Upper lobe of right lung (tissue), 1 donor: ENCODE data around the gene SCO2. TPM values are rescaled to one million over a fixed set of nuclear protein-coding genes. Genes with fewer than 3 reads are reported as not detected.
"Not testable (repeated sequence)": the region's sequence is repeated elsewhere in the genome, so short reads cannot be mapped to it uniquely, and the experiment has no call there.

Experiments used
- ATAC-seq: fragments of 200-7000 bp; cut with Tn5 transposase; one replicate; pipeline ENCODE4 v1.9.1; 2020; ENCODE audit warnings: mild to moderate bottlenecking, moderate library complexity
- DNase-seq: peaks from one replicate; pipeline ENCODE4 v3.0.0-alpha.2; 2020
- H3K27ac ChIP-seq: fragments of 200-600 bp; one replicate; pipeline ENCODE4 v1.8.0; 2022
- H3K27me3 ChIP-seq: fragments of 200-600 bp; one replicate; pipeline ENCODE4 v1.8.0; 2022; ENCODE audit warnings: mild to moderate bottlenecking
- H3K36me3 ChIP-seq: fragments of 200-600 bp; one replicate; pipeline ENCODE4 v1.8.0; 2022
- H3K4me1 ChIP-seq: fragments of 200-600 bp; one replicate; pipeline ENCODE4 v1.8.0; 2022
- H3K4me3 ChIP-seq: fragments of 200-600 bp; one replicate; pipeline ENCODE4 v1.8.0; 2022; ENCODE audit warnings: mild to moderate bottlenecking
- H3K9me3 ChIP-seq: fragments of 200-600 bp; one replicate; pipeline ENCODE4 v1.8.0; 2022
- CTCF ChIP-seq: fragments of 200-600 bp; IDR thresholded peaks from one replicate; pipeline ENCODE4 v1.8.0; 2022; ENCODE audit warnings: antibody characterized with exemption
- intact Hi-C: fragments of 100-400 bp; cut with DNase I; formaldehyde crosslinking; loops from one replicate; pipeline ENCODE4 v1.11.0; 2022
- total RNA-seq: library from RNA; stranded (reverse); fragmentation: NEBNext Ultra II Directional; extraction: Animal tissue kit (Norgen Biotek cat#: 25700); gene quantifications from one replicate; pipeline ENCODE4 v1.2.1, GENCODE V29; 2021
- donor health status: DM: no; HTN: yes; CAD: no; lungs with severe emphysema.

SCO2 gene
- total RNA-seq, 1 donor from 2014 or later = 3.1 TPM

DNA sequence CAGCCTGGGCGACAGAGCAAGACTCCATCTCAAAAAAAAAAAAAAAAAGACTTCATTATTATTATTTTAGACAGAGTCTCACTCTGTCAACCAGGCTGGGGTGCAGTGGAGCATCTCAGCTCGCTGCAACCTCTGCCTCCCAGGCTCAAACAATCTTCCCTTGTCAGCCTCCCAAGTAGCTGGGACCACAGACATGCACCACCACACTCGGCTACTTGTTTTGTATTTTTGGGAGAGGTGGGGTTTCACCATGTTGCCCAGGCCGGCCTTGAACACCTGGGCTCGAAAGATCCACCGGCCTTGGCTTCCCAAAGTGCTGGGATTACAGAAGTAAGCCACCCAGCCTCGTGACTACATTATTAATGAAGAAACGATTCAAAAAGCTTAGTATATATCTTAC is 9.7 kb upstream of the SCO2 start:
- TF ChIP-seq CTCF = no peak
- Histone ChIP-seq H3K9me3 (no peaks in the 10 kb centered on the region), H3K36me3 (no peaks in the 10 kb centered on the region), H3K27me3 (no peaks in the 10 kb centered on the region), H3K27ac (no peak overlapping the region), H3K4me3 (no peak overlapping the region), H3K4me1 (peaks cover 50% of the 10 kb centered on the region)
- intact Hi-C loops = no loop called here
- ATAC-seq (no peak), DNase-seq (no peak)

GRCh38 chr22:50533856-50534711 is 8.7 kb upstream of the SCO2 start:
- ATAC-seq, H3K27me3 ChIP-seq, H3K4me3 ChIP-seq, H3K36me3 ChIP-seq, H3K9me3 ChIP-seq, intact Hi-C loops: not testable (repeated sequence)
- peak overlapping the region; percentile 99 for H3K27ac ChIP-seq
- H3K4me1 ChIP-seq = peaks cover 46% of the 10 kb centered on the region
- peak; percentile 87 for DNase-seq

DNA sequence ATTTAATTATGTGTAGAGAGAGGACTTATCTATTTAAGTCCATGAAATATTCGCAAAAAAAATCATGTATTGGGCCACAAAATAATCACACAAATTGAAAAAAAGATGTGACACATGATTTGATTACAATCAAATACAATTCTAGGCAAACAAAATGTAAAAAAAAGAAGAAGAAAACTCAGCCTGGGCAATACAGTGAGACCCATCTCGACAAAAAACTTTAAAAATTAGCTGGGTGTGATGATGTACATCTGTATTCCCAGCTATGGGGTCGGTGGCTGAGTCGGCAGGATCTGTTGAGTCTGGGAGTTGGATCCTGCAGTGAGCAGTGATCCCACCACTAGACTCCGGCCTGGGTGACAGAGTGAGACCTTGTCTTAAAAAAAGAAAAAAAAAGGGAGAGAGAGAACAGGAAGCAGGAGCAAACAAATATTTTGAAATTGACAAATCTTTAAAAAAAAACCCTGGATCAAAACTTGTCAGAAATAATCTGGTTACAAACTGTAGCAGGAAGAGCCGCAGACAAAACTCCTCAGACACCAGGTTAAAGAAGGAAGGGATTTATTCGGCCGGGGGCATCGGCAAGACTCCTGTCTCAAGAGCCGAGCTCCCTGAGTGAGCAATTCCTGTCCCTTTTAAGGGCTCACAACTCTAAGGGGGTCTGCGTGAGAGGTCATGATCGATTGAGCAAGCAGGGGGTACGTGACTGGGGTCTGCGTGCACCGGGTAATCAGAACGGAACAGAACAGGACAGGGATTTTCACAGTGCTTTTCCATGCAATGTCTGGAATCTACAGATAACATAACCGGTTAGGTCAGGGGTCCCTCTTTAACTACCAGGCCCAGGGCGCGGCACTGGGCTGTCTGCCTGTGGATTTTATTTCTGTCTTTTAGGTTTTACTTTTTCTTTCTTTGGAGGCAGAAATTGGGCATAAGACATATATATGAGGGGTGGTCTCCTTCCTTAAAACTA is 7.7 kb upstream of the SCO2 start:
- Histone ChIP-seq H3K36me3 (no peaks in the 10 kb centered on the region), H3K4me3 (peak overlapping the region; percentile 72), H3K9me3 (no peaks in the 10 kb centered on the region), H3K27me3 (no peaks in the 10 kb centered on the region), H3K27ac (peak overlapping the region; percentile 99), H3K4me1 (peaks cover 49% of the 10 kb centered on the region)
- no peak for TF ChIP-seq CTCF
- ATAC-seq = no peak
- DNase-seq = no peak
- intact Hi-C loops = no loop called here

DNA sequence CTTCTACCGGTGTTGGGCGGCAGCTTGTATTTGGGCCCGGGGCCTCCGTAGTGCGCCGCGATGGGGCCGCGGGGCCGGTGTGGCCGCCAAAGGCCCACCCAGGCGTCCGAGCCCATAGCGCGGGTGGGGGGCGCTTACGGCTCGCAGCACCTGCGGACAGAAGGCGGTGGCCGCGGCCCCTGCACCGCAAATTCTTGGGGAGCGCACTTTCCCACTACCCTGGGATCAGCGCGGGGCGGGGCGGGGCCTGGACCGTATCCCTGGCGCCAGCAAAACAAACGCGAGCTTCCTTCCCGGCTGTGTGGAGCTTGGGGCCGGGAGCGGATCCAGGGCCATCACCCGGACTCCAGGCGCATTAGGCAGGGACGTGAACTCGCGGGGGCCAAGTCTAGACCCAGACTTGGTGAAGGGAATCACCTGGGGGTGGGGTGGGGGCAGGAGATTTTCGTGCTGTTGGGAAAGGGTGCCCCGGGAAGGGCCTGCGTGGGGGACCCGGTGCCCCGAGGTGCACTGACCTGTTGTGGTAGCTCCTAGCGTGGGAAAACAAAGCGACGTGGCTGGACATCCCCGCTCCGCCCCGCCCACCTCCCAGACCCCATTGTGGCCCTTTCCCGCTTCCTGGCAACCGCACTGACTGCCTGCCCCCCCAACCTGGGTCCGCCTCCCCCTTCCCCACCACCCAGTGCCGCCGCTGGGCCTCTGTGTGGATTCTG is 6.7 kb upstream of the SCO2 start:
- peak overlapping the region; percentile 72 for H3K4me3 ChIP-seq
- peak overlapping the region; percentile 99 for H3K27ac ChIP-seq
- no peaks in the 10 kb centered on the region for H3K36me3 ChIP-seq
- H3K27me3 ChIP-seq = no peaks in the 10 kb centered on the region
- TF ChIP-seq CTCF = no peak
- H3K4me1 ChIP-seq = peaks cover 51% of the 10 kb centered on the region
- ATAC-seq (peak; percentile 43), DNase-seq (peak; percentile 94)
- intact Hi-C loops = no loop called here
- H3K9me3 ChIP-seq = no peaks in the 10 kb centered on the region

DNA sequence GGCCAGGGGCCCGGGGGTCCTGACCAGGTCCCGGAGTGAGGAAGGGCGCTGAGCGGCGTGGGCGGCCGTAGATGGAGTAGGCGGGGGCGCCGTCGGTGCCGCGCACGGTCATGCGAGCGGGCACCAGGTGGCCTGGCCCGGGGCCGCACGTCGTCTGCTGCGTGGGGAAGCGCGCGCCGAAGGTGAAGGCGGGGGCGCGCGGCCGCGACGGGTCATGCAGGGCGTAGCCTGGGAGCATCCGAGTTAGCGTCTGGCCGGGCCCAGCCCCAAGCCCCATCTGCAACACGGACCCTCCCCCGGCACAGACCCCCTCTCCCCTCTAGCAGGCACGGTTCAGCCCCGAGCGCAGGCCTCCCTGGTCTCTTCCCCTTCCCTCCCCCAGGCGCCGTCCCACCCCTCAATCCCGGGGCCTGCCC is 6.2 kb upstream of the SCO2 start:
- H3K4me1 ChIP-seq = peaks cover 56% of the 10 kb centered on the region
- DNase-seq = peak; percentile 93
- no peaks in the 10 kb centered on the region for H3K27me3 ChIP-seq

More for the DNA sequence above, 6.2 kb upstream of the SCO2 start:
- H3K9me3 ChIP-seq = no peaks in the 10 kb centered on the region
- H3K27ac ChIP-seq = peak overlapping the region; percentile 99
- H3K36me3 ChIP-seq = no peaks in the 10 kb centered on the region
- peak; percentile 58 for ATAC-seq
- no peak for TF ChIP-seq CTCF
- peak overlapping the region; percentile 72 for H3K4me3 ChIP-seq
- intact Hi-C loops = no loop called here
